RWPE1 (cell line): ENCODE measurements around the gene INPP5F.

ENCODE experiments used
- CTCF ChIA-PET: fragments of 350-600 bp; sonication (Branson Sonifier 250); formaldehyde crosslinking; extraction: SDS; loops from one replicate; lab custom pipeline; 2021; lab: Yijun Ruan, JAX
- POLR2A ChIA-PET: fragments of 400-600 bp; formaldehyde crosslinking; extraction: SDS; loops from one replicate; lab custom pipeline; 2020; ENCODE audit warnings: antibody characterized with exemption; ENCODE audit not compliant: low non-redundant PET; lab: Yijun Ruan, JAX
- DNase-seq: peaks from one replicate; pipeline ENCODE4 v3.0.0; 2012; ENCODE audit warnings: low spot score
- H3K27ac ChIP-seq: fragments of 450-650 bp; 2 replicates; pipeline ENCODE4 v1.5.1; 2017
- TF ChIP-seq, protein P1 (sequence below): fragments of 450-650 bp; conservative IDR thresholded peaks from 2 replicates; pipeline ENCODE4 v1.5.1; 2017; ENCODE audit warnings: low read depth, mild to moderate bottlenecking

INPP5F gene

DNA sequence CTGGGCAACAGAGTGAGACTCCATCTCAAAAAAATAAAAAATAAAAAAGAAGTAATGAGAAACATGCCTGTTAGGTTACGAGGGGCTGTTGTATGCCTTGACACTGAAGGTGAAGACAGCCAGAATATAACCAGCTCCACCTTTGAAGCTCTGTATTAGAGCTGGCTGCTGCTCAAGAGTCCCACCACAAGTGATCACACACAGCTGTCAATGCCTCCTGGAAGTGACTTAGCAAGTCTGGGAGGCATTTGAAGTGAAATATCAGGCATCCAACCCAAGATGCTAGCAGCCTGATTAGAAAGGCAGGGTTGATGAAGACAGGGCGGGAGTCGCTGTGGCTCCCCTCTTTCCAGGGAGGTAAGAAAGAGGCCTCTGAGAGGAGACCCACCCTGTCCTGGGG is 34.1 kb upstream of the INPP5F start:
- ChIA-PET CTCF (interaction anchor here (0.6 to 0.7 kb wide), 3 partner anchors 10 to 61 kb away, joined by 3 to 4 read pairs (median 3); no protein-coding TSS in a partner anchor), POLR2A (interaction anchor here (0.6 kb wide), 1 partner anchor 10 kb away, joined by 7 read pairs; no protein-coding TSS in a partner anchor)
- DNase-seq = no peak
- TF ChIP-seq, protein P1, sequence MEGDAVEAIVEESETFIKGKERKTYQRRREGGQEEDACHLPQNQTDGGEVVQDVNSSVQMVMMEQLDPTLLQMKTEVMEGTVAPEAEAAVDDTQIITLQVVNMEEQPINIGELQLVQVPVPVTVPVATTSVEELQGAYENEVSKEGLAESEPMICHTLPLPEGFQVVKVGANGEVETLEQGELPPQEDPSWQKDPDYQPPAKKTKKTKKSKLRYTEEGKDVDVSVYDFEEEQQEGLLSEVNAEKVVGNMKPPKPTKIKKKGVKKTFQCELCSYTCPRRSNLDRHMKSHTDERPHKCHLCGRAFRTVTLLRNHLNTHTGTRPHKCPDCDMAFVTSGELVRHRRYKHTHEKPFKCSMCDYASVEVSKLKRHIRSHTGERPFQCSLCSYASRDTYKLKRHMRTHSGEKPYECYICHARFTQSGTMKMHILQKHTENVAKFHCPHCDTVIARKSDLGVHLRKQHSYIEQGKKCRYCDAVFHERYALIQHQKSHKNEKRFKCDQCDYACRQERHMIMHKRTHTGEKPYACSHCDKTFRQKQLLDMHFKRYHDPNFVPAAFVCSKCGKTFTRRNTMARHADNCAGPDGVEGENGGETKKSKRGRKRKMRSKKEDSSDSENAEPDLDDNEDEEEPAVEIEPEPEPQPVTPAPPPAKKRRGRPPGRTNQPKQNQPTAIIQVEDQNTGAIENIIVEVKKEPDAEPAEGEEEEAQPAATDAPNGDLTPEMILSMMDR = no peak
- H3K27ac ChIP-seq = no peak overlapping the region

- DNase-seq = no peak
- POLR2A ChIA-PET = no interaction called here
- TF ChIP-seq, protein P1 = no peak
- CTCF ChIA-PET = no interaction called here
- H3K27ac ChIP-seq = no peak overlapping the region
Observed at GRCh38 chr10:119693262-119693957, 32.4 kb upstream of the INPP5F start.

DNA sequence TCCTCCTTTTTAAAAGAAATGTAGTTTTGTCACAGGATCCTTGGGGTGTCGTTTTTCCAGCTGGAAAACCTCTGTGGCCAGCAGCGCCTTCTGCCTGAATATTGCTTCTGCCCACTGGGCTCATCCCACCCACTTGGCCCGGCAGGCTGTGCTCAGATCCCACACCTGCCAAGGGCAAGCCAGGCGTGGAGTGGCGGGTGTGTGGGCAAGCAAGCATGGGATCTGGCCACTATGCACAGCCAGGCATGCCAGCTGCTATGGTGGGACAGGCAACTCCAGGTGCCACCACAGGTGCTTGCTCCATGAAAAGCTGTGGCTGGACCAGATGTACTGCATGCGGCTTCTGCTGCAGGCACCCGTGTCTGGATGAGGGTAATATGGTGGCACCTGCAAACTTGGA is 31.2 kb upstream of the INPP5F start:
- DNase-seq = no peak
- POLR2A ChIA-PET = no interaction called here
- TF ChIP-seq, protein P1 = no peak
- CTCF ChIA-PET = interaction anchor here (0.6 to 2.0 kb wide), 3 partner anchors 8 to 67 kb away, joined by 3 to 11 read pairs (median 3); no protein-coding TSS in a partner anchor
- H3K27ac ChIP-seq = no peak overlapping the region

GRCh38 chr10:119700321-119700954 is 25.4 kb upstream of the INPP5F start:
- no peak overlapping the region for H3K27ac ChIP-seq
- CTCF ChIA-PET = interaction anchor here (0.6 kb wide), 1 partner anchor 242 kb away, joined by 4 read pairs; no protein-coding TSS in a partner anchor
- DNase-seq = no peak
- POLR2A ChIA-PET = no interaction called here
- TF ChIP-seq, protein P1 = no peak

- no peak overlapping the region for H3K27ac ChIP-seq
- POLR2A ChIA-PET = interaction anchor here (0.6 kb wide), 1 partner anchor 51 kb away, joined by 3 read pairs; the partner anchor contains the start of gene BAG3
- CTCF ChIA-PET = interaction anchor here (0.6 to 2.1 kb wide), 2 partner anchors 15 to 1171 kb away, joined by 3 to 8 read pairs; no protein-coding TSS in a partner anchor
- TF ChIP-seq, protein P1 = no peak
- no peak for DNase-seq
Observed at GRCh38 chr10:119701861-119702260, 24.0 kb upstream of the INPP5F start.

GRCh38 chr10:119702583-119702982 is 23.3 kb upstream of the INPP5F start:
- CTCF ChIA-PET = interaction anchor here (2.1 kb wide), 1 partner anchor 16 kb away, joined by 8 read pairs; no protein-coding TSS in a partner anchor
- POLR2A ChIA-PET = no interaction called here
- DNase-seq = no peak
- no peak overlapping the region for H3K27ac ChIP-seq
- TF ChIP-seq, protein P1 = no peak
